Thoracic aorta (tissue), 2 donors: ENCODE results near the gene CFAP97D1. TPM values are rescaled to one million over a fixed set of nuclear protein-coding genes. Genes with fewer than 3 reads are reported as not detected.

ENCODE experiments used
- ATAC-seq: fragments of 150-250 bp; one replicate; pipeline ENCODE4 v1.8.0; 2017; ENCODE audit warnings: low read depth; ENCODE audit not compliant: insufficient number of reproducible peaks, low FRiP score
- DNase-seq: peaks from one replicate; pipeline ENCODE4 v3.0.0-alpha.2; 2020; ENCODE audit warnings: low spot score
- H3K27ac ChIP-seq, 2 donors: fragments of 200-600 bp; sonication (generic); 1 replicate in 1 of 2; 2 replicates in 1 of 2; pipeline ENCODE4 v1.5.1; 2016; ENCODE audit warnings: mild to moderate bottlenecking in 2 of 2, moderate library complexity in 2 of 2
- H3K27me3 ChIP-seq: fragments of 200-600 bp; sonication (generic); replicated peaks from 2 replicates; pipeline ENCODE4 v1.6.0; 2016; ENCODE audit warnings: mild to moderate bottlenecking; ENCODE audit not compliant: insufficient read depth
- H3K36me3 ChIP-seq: fragments of 200-600 bp; sonication (generic); one replicate; pipeline ENCODE4 v1.5.1; 2016
- H3K4me1 ChIP-seq, 2 donors: fragments of 200-600 bp; sonication (generic); 1 replicate in 1 of 2; 2 replicates in 1 of 2; pipeline versions ENCODE4 v1.5.1 to v1.6.0; 2016; ENCODE audit warnings: low read depth in 2 of 2, mild to moderate bottlenecking in 1 of 2; ENCODE audit not compliant: control insufficient read depth in 1 of 2
- H3K4me3 ChIP-seq: fragments of 200-600 bp; sonication (generic); 2 replicates; pipeline ENCODE4 v1.5.1; 2016; ENCODE audit warnings: mild to moderate bottlenecking
- H3K9me3 ChIP-seq: fragments of 200-600 bp; sonication (generic); 2 replicates; pipeline ENCODE4 v1.5.1; 2016
- total RNA-seq, 2 donors: library from RNA; depleted of rRNA; stranded (reverse); fragments of >200 nt; gene quantifications; one replicate each; pipeline versions ENCODE4 v1.1.0 to v1.2.3, GENCODE V29; 2016
- TF ChIP-seq, protein P1 (sequence below): fragments of 200-600 bp; sonication (generic); IDR thresholded peaks from one replicate; pipeline ENCODE4 v1.5.1; 2019; ENCODE audit warnings: antibody characterized with exemption

CFAP97D1 gene
- total RNA-seq, 2 donors from 2014 or later: not detected

GRCh38 chr17:43834106-43834505, 53.9 kb downstream of the CFAP97D1 start:
- Histone ChIP-seq H3K9me3 (no peaks in the 10 kb centered on the region), H3K36me3 (peaks cover 12% of the 10 kb centered on the region), H3K27me3 (no peaks in the 10 kb centered on the region), H3K27ac (no peak overlapping the region), H3K4me1 (peaks cover 6 to 24% of the 10 kb centered on the region in 2 donors), H3K4me3 (no peak overlapping the region)
- DNase-seq (no peak), ATAC-seq (no peak)
- TF ChIP-seq, protein P1, sequence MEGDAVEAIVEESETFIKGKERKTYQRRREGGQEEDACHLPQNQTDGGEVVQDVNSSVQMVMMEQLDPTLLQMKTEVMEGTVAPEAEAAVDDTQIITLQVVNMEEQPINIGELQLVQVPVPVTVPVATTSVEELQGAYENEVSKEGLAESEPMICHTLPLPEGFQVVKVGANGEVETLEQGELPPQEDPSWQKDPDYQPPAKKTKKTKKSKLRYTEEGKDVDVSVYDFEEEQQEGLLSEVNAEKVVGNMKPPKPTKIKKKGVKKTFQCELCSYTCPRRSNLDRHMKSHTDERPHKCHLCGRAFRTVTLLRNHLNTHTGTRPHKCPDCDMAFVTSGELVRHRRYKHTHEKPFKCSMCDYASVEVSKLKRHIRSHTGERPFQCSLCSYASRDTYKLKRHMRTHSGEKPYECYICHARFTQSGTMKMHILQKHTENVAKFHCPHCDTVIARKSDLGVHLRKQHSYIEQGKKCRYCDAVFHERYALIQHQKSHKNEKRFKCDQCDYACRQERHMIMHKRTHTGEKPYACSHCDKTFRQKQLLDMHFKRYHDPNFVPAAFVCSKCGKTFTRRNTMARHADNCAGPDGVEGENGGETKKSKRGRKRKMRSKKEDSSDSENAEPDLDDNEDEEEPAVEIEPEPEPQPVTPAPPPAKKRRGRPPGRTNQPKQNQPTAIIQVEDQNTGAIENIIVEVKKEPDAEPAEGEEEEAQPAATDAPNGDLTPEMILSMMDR: no peak

Other genes starting within 250 kb of the CFAP97D1 start
- 1 to 10 TPM; 1.2 to 1.5 TPM for gene ETV4, start 234.1 kb upstream of the CFAP97D1 start, total RNA-seq
- 1 to 10 TPM; 3.0 to 5.4 TPM for gene MEOX1, start 118.5 kb upstream of the CFAP97D1 start, total RNA-seq
- gene SOST, start 21.6 kb upstream of the CFAP97D1 start, total RNA-seq: 10 to 100 TPM; 45.2 to 55.4 TPM
- gene DUSP3, start 1.5 kb upstream of the CFAP97D1 start, total RNA-seq: 100 to 1,000 TPM; 130 to 137 TPM
- gene MPP3, start 52.7 kb downstream of the CFAP97D1 start, total RNA-seq: 10 to 100 TPM; 32.8 to 73.8 TPM
- gene CD300LG, start 66.7 kb downstream of the CFAP97D1 start, total RNA-seq: 1 to 10 TPM in 1 of 2 donors, under 1 TPM in 1; 0.35 to 3.2 TPM
- 10 to 100 TPM; 10.7 to 15.0 TPM for gene MPP2, start 127.1 kb downstream of the CFAP97D1 start, total RNA-seq
- not detected for gene PPY, start 162.0 kb downstream of the CFAP97D1 start, total RNA-seq
- not detected for gene PYY, start 173.5 kb downstream of the CFAP97D1 start, total RNA-seq
- under 1 TPM in 1 of 2 donors, not detected in 1; 0.92 TPM for gene NAGS, start 224.2 kb downstream of the CFAP97D1 start, total RNA-seq
- 10 to 100 TPM; 21.9 to 24.4 TPM for gene TMEM101, start 234.5 kb downstream of the CFAP97D1 start, total RNA-seq